D721Med (cell line): Measurements from ENCODE around the gene RAET1E.
A peak's percentile ranks its signal among the peaks of the same experiment; 100 is the strongest.

ENCODE experiments used
- DNase-seq: peaks from one replicate; pipeline ENCODE4 v3.0.0; 2011; ENCODE audit warnings: low spot score; ENCODE audit not compliant: insufficient read length
- FAIRE-seq: peaks from 2 replicates; lab custom pipeline; 2011; peaks lifted over from hg19 to GRCh38; lab: Jason Lieb, UNC
- TF ChIP-seq, protein P1 (sequence below): IDR thresholded peaks from 2 replicates; pipeline ENCODE4 v1.5.1; 2012; ENCODE audit warnings: mild to moderate bottlenecking, control low read depth; ENCODE audit not compliant: insufficient read depth; ENCODE audit errors: missing control alignments

Gene RAET1E

GRCh38 chr6:149861603-149862423, 36.1 kb downstream of the RAET1E start:
- no peak for DNase-seq
- TF ChIP-seq, protein P1, sequence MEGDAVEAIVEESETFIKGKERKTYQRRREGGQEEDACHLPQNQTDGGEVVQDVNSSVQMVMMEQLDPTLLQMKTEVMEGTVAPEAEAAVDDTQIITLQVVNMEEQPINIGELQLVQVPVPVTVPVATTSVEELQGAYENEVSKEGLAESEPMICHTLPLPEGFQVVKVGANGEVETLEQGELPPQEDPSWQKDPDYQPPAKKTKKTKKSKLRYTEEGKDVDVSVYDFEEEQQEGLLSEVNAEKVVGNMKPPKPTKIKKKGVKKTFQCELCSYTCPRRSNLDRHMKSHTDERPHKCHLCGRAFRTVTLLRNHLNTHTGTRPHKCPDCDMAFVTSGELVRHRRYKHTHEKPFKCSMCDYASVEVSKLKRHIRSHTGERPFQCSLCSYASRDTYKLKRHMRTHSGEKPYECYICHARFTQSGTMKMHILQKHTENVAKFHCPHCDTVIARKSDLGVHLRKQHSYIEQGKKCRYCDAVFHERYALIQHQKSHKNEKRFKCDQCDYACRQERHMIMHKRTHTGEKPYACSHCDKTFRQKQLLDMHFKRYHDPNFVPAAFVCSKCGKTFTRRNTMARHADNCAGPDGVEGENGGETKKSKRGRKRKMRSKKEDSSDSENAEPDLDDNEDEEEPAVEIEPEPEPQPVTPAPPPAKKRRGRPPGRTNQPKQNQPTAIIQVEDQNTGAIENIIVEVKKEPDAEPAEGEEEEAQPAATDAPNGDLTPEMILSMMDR = no peak
- no peak for FAIRE-seq

DNA sequence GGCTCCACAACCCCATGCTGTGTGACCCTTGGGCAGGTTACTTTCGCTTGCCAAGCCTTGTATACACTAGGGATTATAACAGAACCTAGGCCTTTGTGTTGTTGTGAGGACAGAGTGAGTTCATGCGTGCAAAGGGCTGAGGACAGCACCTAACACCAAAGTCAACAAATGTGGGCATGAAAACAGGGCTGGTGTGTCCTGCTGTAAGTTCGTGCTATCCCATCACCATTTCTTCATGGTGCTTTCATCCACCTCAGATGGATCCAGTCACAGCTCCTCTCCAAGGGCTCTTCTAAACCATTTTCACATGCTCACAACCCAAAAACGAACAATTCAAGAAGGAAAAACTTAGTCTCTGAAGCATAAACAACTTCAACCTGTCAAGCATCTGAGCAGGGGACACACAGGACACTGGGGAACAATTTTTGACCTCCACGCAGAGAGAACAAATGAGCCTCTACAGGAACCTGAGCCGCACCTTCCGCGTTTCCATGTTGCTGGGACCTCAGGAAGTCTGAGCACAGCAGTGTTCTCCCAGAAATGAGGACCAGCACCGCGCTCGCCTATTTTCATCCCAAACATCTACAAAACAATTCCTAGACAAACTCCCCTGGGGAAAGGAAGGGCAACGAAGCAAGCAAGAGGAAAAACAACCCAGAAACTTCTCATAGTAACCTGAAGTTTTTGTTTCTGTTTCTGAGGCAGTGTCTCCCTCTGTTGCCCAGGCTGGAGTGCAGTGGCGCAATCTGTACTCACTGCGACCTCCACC, 36.9 kb downstream of the RAET1E start:
- FAIRE-seq (no peak), DNase-seq (no peak)
- TF ChIP-seq, protein P1 = peak; percentile 5

GRCh38 chr6:149860513-149860833, 37.4 kb downstream of the RAET1E start:
- no peak for DNase-seq
- FAIRE-seq = no peak
- TF ChIP-seq, protein P1 = no peak

GRCh38 chr6:149859938-149860337, 38.0 kb downstream of the RAET1E start:
- DNase-seq (no peak), FAIRE-seq (no peak)
- TF ChIP-seq, protein P1 = no peak

GRCh38 chr6:149859368-149859767, 38.5 kb downstream of the RAET1E start:
- TF ChIP-seq, protein P1 = no peak
- FAIRE-seq = no peak

GRCh38 chr6:149857541-149857940, 40.4 kb downstream of the RAET1E start:
- FAIRE-seq = no peak
- TF ChIP-seq, protein P1 = no peak

More at GRCh38 chr6:149859368-149859767, 38.5 kb downstream of the RAET1E start:
- DNase-seq = no peak

More at GRCh38 chr6:149857541-149857940, 40.4 kb downstream of the RAET1E start:
- no peak for DNase-seq
